Astrocyte (in vitro differentiated cells and primary cell): ENCODE data around the gene LRRC3.

ENCODE experiments used
- CTCF ChIP-seq: IDR thresholded peaks from 2 replicates; pipeline ENCODE4 v1.5.1; 2011; ENCODE audit warnings: low read depth, mild to moderate bottlenecking, inconsistent platforms, low read length, moderate library complexity; ENCODE audit not compliant: insufficient read depth
- EZH2 ChIP-seq: IDR thresholded peaks from 2 replicates; pipeline ENCODE4 v1.6.1; 2012; ENCODE audit warnings: mild to moderate bottlenecking, low read length, inconsistent platforms; ENCODE audit not compliant: insufficient read depth

GRCh38 chr21:44467859-44468195, 12.5 kb downstream of the LRRC3 start:
- no peak for TF ChIP-seq EZH2
- TF ChIP-seq CTCF = no peak
